22Rv1 (cell line): ENCODE measurements around the gene TEDC1.
A peak's percentile ranks its signal among the peaks of the same experiment; 100 is the strongest.

Experiments used
- H3K27ac ChIP-seq: fragments of 450-650 bp; 2 replicates; pipeline ENCODE4 v1.5.1; 2017
- CTCF ChIP-seq: fragments of 450-650 bp; IDR thresholded peaks from 2 replicates; pipeline ENCODE4 v1.5.1; 2017; ENCODE audit warnings: mild to moderate bottlenecking
- ZFX ChIP-seq: fragments of 450-650 bp; IDR thresholded peaks from 2 replicates; pipeline ENCODE4 v1.6.1; 2017; ENCODE audit warnings: antibody characterized with exemption, borderline replicate concordance

TEDC1 gene

GRCh38 chr14:105480199-105480746 is 10.8 kb upstream of the TEDC1 start:
- TF ChIP-seq CTCF (no peak), ZFX (no peak)
- peak overlapping the region; percentile 100 for H3K27ac ChIP-seq

GRCh38 chr14:105480807-105481801 is 9.9 kb upstream of the TEDC1 start:
- TF ChIP-seq CTCF (peak; percentile 98), ZFX (no peak)
- H3K27ac ChIP-seq, result peak overlapping the region; percentile 100

- TF ChIP-seq ZFX (no peak), CTCF (no peak)
- H3K27ac ChIP-seq, result peak overlapping the region; percentile 100
These were observed 9.1 kb upstream of the TEDC1 start for GRCh38 chr14:105481886-105482457.

- TF ChIP-seq CTCF (no peak), ZFX (no peak)
- H3K27ac ChIP-seq, result peak overlapping the region; percentile 100
These were observed 8.4 kb upstream of the TEDC1 start for GRCh38 chr14:105482486-105483110.

- TF ChIP-seq CTCF (no peak), ZFX (no peak)
- peak overlapping the region; percentile 100 for H3K27ac ChIP-seq
These were observed 7.6 kb upstream of the TEDC1 start for GRCh38 chr14:105483300-105484068.

GRCh38 chr14:105484069-105484996 is 6.7 kb upstream of the TEDC1 start:
- H3K27ac ChIP-seq, result peak overlapping the region; percentile 100
- TF ChIP-seq ZFX (no peak), CTCF (no peak)
